Transverse colon (tissue), 4 donors: ENCODE measurements around the gene SCD. TPM values are rescaled to one million over a fixed set of nuclear protein-coding genes. Genes with fewer than 3 reads are reported as not detected.

Experiments
- DNase-seq: peaks from one replicate; pipeline ENCODE4 v3.0.0-alpha.2; 2019
- H3K27ac ChIP-seq, 4 donors: fragments of 200-600 bp; sonication (generic); 2 replicates each; pipeline ENCODE4 v1.5.1; 2016 to 2018; ENCODE audit warnings: inconsistent platforms in 4 of 4
- H3K27me3 ChIP-seq: fragments of 200-600 bp; sonication (generic); 2 replicates; pipeline ENCODE4 v1.5.1; 2017; ENCODE audit warnings: inconsistent platforms
- H3K36me3 ChIP-seq, 4 donors: fragments of 200-600 bp; sonication (generic); 2 replicates each; pipeline ENCODE4 v1.5.1; 2017 to 2019; ENCODE audit warnings: inconsistent platforms in 4 of 4
- H3K4me1 ChIP-seq, 4 donors: fragments of 200-600 bp; sonication (generic); 2 replicates each; pipeline ENCODE4 v1.5.1; 2017 to 2020; ENCODE audit warnings: inconsistent platforms in 4 of 4
- H3K4me3 ChIP-seq, 4 donors: fragments of 200-600 bp; sonication (generic); 1 replicate in 1 of 4; 2 replicates in 3 of 4; pipeline versions ENCODE4 v1.5.1 to v1.6.1; 2017 to 2019; ENCODE audit warnings: inconsistent platforms in 4 of 4
- H3K9me3 ChIP-seq, 2 donors: fragments of 200-600 bp; sonication (generic); 2 replicates each; pipeline ENCODE4 v1.5.1; 2017 to 2019; ENCODE audit warnings: inconsistent platforms in 2 of 2
- CTCF ChIP-seq, 5 experiments: fragments of 200-600 bp in 3 of 5; fragments of 450-650 bp in 2 of 5; sonication (generic) in 3 of 5; IDR thresholded peaks; 1 replicate in 2 of 5; 2 replicates in 3 of 5; pipeline ENCODE4 v1.5.1; 2016 to 2017; ENCODE audit warnings: antibody characterized with exemption in 5 of 5, inconsistent platforms in 3 of 5, mild to moderate bottlenecking in 2 of 5, moderate library complexity in 1 of 5
- EP300 ChIP-seq: sonication (generic); formaldehyde crosslinking; IDR thresholded peaks from one replicate; pipeline ENCODE4 v1.6.1; 2017; ENCODE audit warnings: antibody characterized with exemption, low read depth
- POLR2A ChIP-seq: fragments of 450-650 bp; IDR thresholded peaks from one replicate; pipeline ENCODE4 v1.6.1; 2016; ENCODE audit warnings: antibody characterized with exemption, mild to moderate bottlenecking, moderate library complexity
- POLR2AphosphoS5 ChIP-seq, 3 donors: sonication (generic); formaldehyde crosslinking; IDR thresholded peaks; one replicate each; pipeline ENCODE4 v1.6.1; 2016; ENCODE audit warnings: antibody characterized with exemption in 3 of 3
- WGBS, 2 donors: methylation state at CpG; one replicate each; pipeline ENCODE4 v1.1.5; 2018; ENCODE audit warnings: low coverage in 1 of 2; 5-methylcytosine and 5-hydroxymethylcytosine counted together
- in situ Hi-C, 4 donors: fragments of 200-750 bp; cut with MboI; loops; one replicate each; pipeline versions ENCODE4 v1.15.0 to v1.15.1; 2017; ENCODE audit warnings: low sequenced_read_pairs in 3 of 4, low pct_ligation_motif_present in 1 of 4, low pct_unique_long_range_greater_than_20kb in 1 of 4
- intact Hi-C: fragments of 100-400 bp; cut with DNase I; formaldehyde crosslinking; loops from one replicate; pipeline ENCODE4 v1.15.1; 2023; ENCODE audit warnings: low total_unique reads
- total RNA-seq, 4 donors: library from RNA; depleted of rRNA; stranded (reverse); fragments of >200 nt; gene quantifications; one replicate each; pipeline ENCODE4 v1.1.0, GENCODE V29; 2016

SCD gene
- total RNA-seq, 4 donors from 2014 or later: 9.2 to 62.1 (median 21.8) TPM

- Histone ChIP-seq H3K4me1 (peaks cover 0 to 17% (median 2%) of the 10 kb centered on the region in 4 donors), H3K36me3 (no peaks in the 10 kb centered on the region), H3K27me3 (peaks cover 2% of the 10 kb centered on the region), H3K27ac (no peak overlapping the region), H3K4me3 (no peak overlapping the region), H3K9me3 (no peaks in the 10 kb centered on the region)
- intact Hi-C loops: no loop called here
- DNase-seq: no peak
- TF ChIP-seq POLR2AphosphoS5 (IDR thresholded peaks at IDR 0.05) (no peak), POLR2A (no peak), CTCF (IDR thresholded peaks at IDR 0.05) (no peak), EP300 (no peak)
- WGBS, 2 donors: 67 to 76% methylated on average over 1 to 12 of the region's 12 CpGs
- in situ Hi-C loops: loop anchor here (5.0 to 25.0 kb wide), 3 partner anchors 91 to 174 kb away; partner anchors contain the start of gene SEC31B (in 3 of the 4)
Measured at GRCh38 chr10:100340948-100341847, 5.8 kb upstream of the SCD start.

GRCh38 chr10:100341953-100342626 is 4.9 kb upstream of the SCD start:
- no peak overlapping the region for H3K27ac ChIP-seq
- intact Hi-C loops (no loop called here), in situ Hi-C loops (loop anchor here (5.0 to 25.0 kb wide), 3 partner anchors 90 to 173 kb away; partner anchors contain the start of gene SEC31B (in 3 of the 4))
- peak; percentile 68 for DNase-seq
- H3K4me3 ChIP-seq: no peak overlapping the region
- H3K27me3 ChIP-seq: no peaks in the 10 kb centered on the region
- 34 to 48% methylated on average over 2 to 9 of the region's 9 CpGs for WGBS, 2 donors
- no peaks in the 10 kb centered on the region for H3K36me3 ChIP-seq
- no peaks in the 10 kb centered on the region for H3K9me3 ChIP-seq
- TF ChIP-seq CTCF (IDR thresholded peaks at IDR 0.05): peak; percentile 51 to 87 (median 70)
- no peak for TF ChIP-seq EP300
- no peak for TF ChIP-seq POLR2AphosphoS5 (IDR thresholded peaks at IDR 0.05)
- no peak for TF ChIP-seq POLR2A
- H3K4me1 ChIP-seq: peaks cover 0 to 22% (median 8%) of the 10 kb centered on the region in 4 donors

- no peaks in the 10 kb centered on the region for H3K27me3 ChIP-seq
- WGBS, 2 donors: 60 to 66% methylated on average over 2 to 7 of the region's 7 CpGs
- in situ Hi-C loops: loop anchor here (5.0 to 25.0 kb wide), 3 partner anchors 90 to 172 kb away; partner anchors contain the start of gene SEC31B (in 3 of the 4)
- peaks cover 0 to 26% (median 11%) of the 10 kb centered on the region in 4 donors for H3K4me1 ChIP-seq
- no peak overlapping the region for H3K27ac ChIP-seq
- no peaks in the 10 kb centered on the region for H3K9me3 ChIP-seq
- DNase-seq: no peak
- intact Hi-C loops: no loop called here
- TF ChIP-seq POLR2AphosphoS5 (IDR thresholded peaks at IDR 0.05) (no peak), POLR2A (no peak), CTCF (IDR thresholded peaks at IDR 0.05) (no peak), EP300 (no peak)
- H3K36me3 ChIP-seq: no peaks in the 10 kb centered on the region
- no peak overlapping the region for H3K4me3 ChIP-seq
Measured at GRCh38 chr10:100342627-100342972, 4.4 kb upstream of the SCD start.

GRCh38 chr10:100344241-100344788 is 2.7 kb upstream of the SCD start:
- WGBS, 2 donors: 77 to 78% methylated on average over 3 of the region's 3 CpGs
- intact Hi-C loops: no loop called here
- in situ Hi-C loops: loop anchor here (5.0 to 25.0 kb wide), 3 partner anchors 88 to 170 kb away; partner anchors contain the start of gene SEC31B (in 3 of the 4)

More at GRCh38 chr10:100344241-100344788, 2.7 kb upstream of the SCD start:
- no peaks in the 10 kb centered on the region for H3K36me3 ChIP-seq
- no peak overlapping the region for H3K4me3 ChIP-seq
- peaks cover 0 to 42% (median 21%) of the 10 kb centered on the region in 4 donors for H3K4me1 ChIP-seq
- no peaks in the 10 kb centered on the region for H3K27me3 ChIP-seq
- H3K9me3 ChIP-seq: no peaks in the 10 kb centered on the region
- TF ChIP-seq POLR2AphosphoS5 (IDR thresholded peaks at IDR 0.05): no peak
- TF ChIP-seq CTCF (IDR thresholded peaks at IDR 0.05): no peak
- no peak for TF ChIP-seq EP300
- no peak for TF ChIP-seq POLR2A
- DNase-seq: no peak
- no peak overlapping the region for H3K27ac ChIP-seq
